Neuronal stem cell (in vitro differentiated cells): ENCODE results near the gene COMMD10.

Experiments used
- DNase-seq: peaks from one replicate; pipeline ENCODE4 v3.0.0-alpha.2; 2013; ENCODE audit warnings: low spot score
- H2AFZ ChIP-seq: one replicate; pipeline ENCODE4 v1.6.1; 2013; ENCODE audit warnings: mild to moderate bottlenecking, low read length, inconsistent platforms
- H2AK5ac ChIP-seq: 2 replicates; pipeline ENCODE4 v1.6.1; 2013; ENCODE audit warnings: low read depth, mild to moderate bottlenecking, inconsistent platforms, low read length, moderate library complexity, mixed read lengths
- H2BK120ac ChIP-seq: 2 replicates; pipeline ENCODE4 v1.6.1; 2013; ENCODE audit warnings: low read depth, mild to moderate bottlenecking, inconsistent platforms, low read length, moderate library complexity, mixed read lengths
- H2BK12ac ChIP-seq: one replicate; pipeline ENCODE4 v1.6.1; 2013; ENCODE audit warnings: low read length, inconsistent platforms
- H2BK15ac ChIP-seq: 2 replicates; pipeline ENCODE4 v1.6.1; 2013; ENCODE audit warnings: mild to moderate bottlenecking, low read length, inconsistent platforms, mixed read lengths
- H2BK5ac ChIP-seq: one replicate; pipeline ENCODE4 v1.6.1; 2013; ENCODE audit warnings: inconsistent platforms, mild to moderate bottlenecking, low read length, moderate library complexity
- H3K14ac ChIP-seq: one replicate; pipeline ENCODE4 v1.6.1; 2013; ENCODE audit warnings: low read length, inconsistent platforms
- H3K18ac ChIP-seq: 2 replicates; pipeline ENCODE4 v1.6.1; 2013; ENCODE audit warnings: low read length, inconsistent platforms
- H3K23ac ChIP-seq: 2 replicates; pipeline ENCODE4 v1.6.1; 2013; ENCODE audit warnings: low read depth, mild to moderate bottlenecking, mixed read lengths, low read length, inconsistent platforms; ENCODE audit not compliant: poor library complexity
- H3K27ac ChIP-seq: replicated peaks from 3 replicates; pipeline ENCODE4 v1.5.1; 2013; ENCODE audit warnings: low read length, inconsistent platforms
- H3K27me3 ChIP-seq, 3 experiments: 2 replicates each; pipeline ENCODE4 v1.6.1; 2013; ENCODE audit warnings: low read length in 3 of 3, mild to moderate bottlenecking in 2 of 3, inconsistent platforms in 1 of 3, low read depth in 1 of 3, mixed read lengths in 1 of 3, moderate library complexity in 1 of 3; ENCODE audit not compliant: control insufficient read depth in 3 of 3, insufficient read depth in 3 of 3
- H3K36me3 ChIP-seq, 2 donors: replicated peaks in 1 of 2; 2 replicates each; pipeline ENCODE4 v1.6.1; 2013; ENCODE audit warnings: low read length in 2 of 2; ENCODE audit not compliant: control insufficient read depth in 2 of 2, insufficient read depth in 2 of 2
- H3K4ac ChIP-seq: 2 replicates; pipeline ENCODE4 v1.6.1; 2013; ENCODE audit warnings: inconsistent platforms, mild to moderate bottlenecking, low read length, moderate library complexity
- H3K4me1 ChIP-seq, 2 donors: 1 replicate in 1 of 2; 2 replicates in 1 of 2; pipeline ENCODE4 v1.6.1; 2013; ENCODE audit warnings: low read length in 2 of 2, low read depth in 1 of 2; ENCODE audit not compliant: control insufficient read depth in 2 of 2, insufficient read depth in 1 of 2
- H3K4me2 ChIP-seq: one replicate; pipeline ENCODE4 v1.6.1; 2013; ENCODE audit warnings: mild to moderate bottlenecking, low read length, inconsistent platforms; ENCODE audit not compliant: insufficient read depth, poor library complexity, severe bottlenecking
- H3K4me3 ChIP-seq, 2 donors: 2 replicates each; pipeline ENCODE4 v1.5.1; 2013; ENCODE audit warnings: low read length in 2 of 2, mild to moderate bottlenecking in 2 of 2, inconsistent platforms in 1 of 2, moderate library complexity in 1 of 2
- H3K79me1 ChIP-seq: one replicate; pipeline ENCODE4 v1.6.1; 2013; ENCODE audit warnings: low read depth, mild to moderate bottlenecking, inconsistent platforms, low read length, moderate library complexity
- H3K9ac ChIP-seq: one replicate; pipeline ENCODE4 v1.6.1; 2013; ENCODE audit warnings: mild to moderate bottlenecking, low read depth, low read length, inconsistent platforms; ENCODE audit not compliant: poor library complexity
- H3K9me3 ChIP-seq, 2 donors: replicated peaks in 1 of 2; 2 replicates each; pipeline versions ENCODE3 to v1.6.1; 2013; ENCODE audit warnings: low read length in 2 of 2, mild to moderate bottlenecking in 2 of 2, inconsistent platforms in 1 of 2, low read depth in 1 of 2, mixed read lengths in 1 of 2, moderate library complexity in 1 of 2; ENCODE audit not compliant: control insufficient read depth in 2 of 2, insufficient read depth in 1 of 2
- H4K8ac ChIP-seq: one replicate; pipeline ENCODE4 v1.6.1; 2013; ENCODE audit warnings: low read depth, mild to moderate bottlenecking, inconsistent platforms, low read length, moderate library complexity
- H4K91ac ChIP-seq: one replicate; pipeline ENCODE4 v1.6.1; 2013; ENCODE audit warnings: low read length, low read depth, mild to moderate bottlenecking, inconsistent platforms; ENCODE audit not compliant: poor library complexity
- WGBS, 2 donors: extraction: QIAGEN DNeasy Blood & Tissue Kit; methylation state at CpG; one replicate each; pipeline ENCODE4 v1.1.7; 2013; ENCODE audit warnings: missing lambda C conversion rate in 2 of 2, mixed read lengths in 1 of 2; ENCODE audit not compliant: insufficient read length in 2 of 2, insufficient replicate concordance in 1 of 2; ENCODE audit errors: extremely low coverage in 2 of 2; 5-methylcytosine and 5-hydroxymethylcytosine counted together

Gene COMMD10

GRCh38 chr5:116281309-116281708 is 196.5 kb downstream of the COMMD10 start:
- no peak overlapping the region for H3K18ac ChIP-seq
- no peak overlapping the region for H3K4me2 ChIP-seq
- no peak overlapping the region for H3K23ac ChIP-seq
- WGBS, 2 donors, result no CpG with 5 or more reads among the region's 1 CpG
- no peak overlapping the region for H4K8ac ChIP-seq
- no peak overlapping the region for H2BK12ac ChIP-seq
- no peak overlapping the region for H2BK5ac ChIP-seq
- H2BK120ac ChIP-seq, result no peak overlapping the region
- H2AFZ ChIP-seq, result no peak overlapping the region
- no peak overlapping the region for H3K14ac ChIP-seq
- no peaks in the 10 kb centered on the region for H3K27me3 ChIP-seq
- H3K36me3 ChIP-seq, result no peaks in the 10 kb centered on the region
- H3K4ac ChIP-seq, result no peak overlapping the region
- H2BK15ac ChIP-seq, result no peak overlapping the region
- peaks cover 0 to 8% of the 10 kb centered on the region in 2 donors for H3K9me3 ChIP-seq
- H3K79me1 ChIP-seq, result no peaks in the 10 kb centered on the region
- H3K27ac ChIP-seq, result no peak overlapping the region
- no peaks in the 10 kb centered on the region for H3K4me1 ChIP-seq
- H2AK5ac ChIP-seq, result no peak overlapping the region
- H3K4me3 ChIP-seq, result no peak overlapping the region
- H3K9ac ChIP-seq, result no peak overlapping the region
- DNase-seq, result no peak
- H4K91ac ChIP-seq, result no peak overlapping the region

GRCh38 chr5:116288524-116288923 is 203.7 kb downstream of the COMMD10 start:
- Histone ChIP-seq H3K79me1 (no peaks in the 10 kb centered on the region), H2AFZ (no peak overlapping the region), H2BK15ac (no peak overlapping the region), H3K23ac (no peak overlapping the region), H2AK5ac (no peak overlapping the region), H3K14ac (no peak overlapping the region), H3K36me3 (no peaks in the 10 kb centered on the region), H3K4ac (no peak overlapping the region), H3K9ac (no peak overlapping the region), H3K27ac (no peak overlapping the region), H3K4me3 (no peak overlapping the region), H3K9me3 (peaks cover 0 to 6% of the 10 kb centered on the region in 2 donors), H4K8ac (no peak overlapping the region), H3K4me1 (no peaks in the 10 kb centered on the region), H3K18ac (no peak overlapping the region), H3K4me2 (no peak overlapping the region), H4K91ac (no peak overlapping the region), H2BK5ac (no peak overlapping the region), H2BK120ac (no peak overlapping the region), H3K27me3 (no peaks in the 10 kb centered on the region), H2BK12ac (no peak overlapping the region)
- WGBS, 2 donors, result no CpG with 5 or more reads among the region's 2 CpGs
- DNase-seq, result no peak

- Histone ChIP-seq H3K36me3 (no peaks in the 10 kb centered on the region), H3K4me3 (no peak overlapping the region), H3K27me3 (no peaks in the 10 kb centered on the region), H4K8ac (no peak overlapping the region), H3K9me3 (peaks cover 0 to 6% of the 10 kb centered on the region in 2 donors), H2AK5ac (no peak overlapping the region), H3K27ac (no peak overlapping the region), H3K9ac (no peak overlapping the region), H3K4me1 (no peaks in the 10 kb centered on the region), H3K4me2 (no peak overlapping the region), H3K4ac (no peak overlapping the region), H3K14ac (no peak overlapping the region), H2BK5ac (no peak overlapping the region), H2AFZ (no peak overlapping the region), H4K91ac (no peak overlapping the region), H2BK15ac (no peak overlapping the region), H3K79me1 (no peaks in the 10 kb centered on the region), H2BK120ac (no peak overlapping the region), H3K23ac (no peak overlapping the region), H3K18ac (no peak overlapping the region), H2BK12ac (no peak overlapping the region)
- DNase-seq, result no peak
- no CpG with 5 or more reads among the region's 3 CpGs for WGBS, 2 donors
Measured at GRCh38 chr5:116289276-116289675, 204.5 kb downstream of the COMMD10 start.

- H2BK15ac ChIP-seq, result no peak overlapping the region
- no CpG with 5 or more reads among the region's 1 CpG for WGBS, 2 donors
- no peak for DNase-seq
Measured at GRCh38 chr5:116291271-116291670, 206.4 kb downstream of the COMMD10 start.

More at GRCh38 chr5:116291271-116291670, 206.4 kb downstream of the COMMD10 start:
- Histone ChIP-seq H2BK5ac (no peak overlapping the region), H3K4me1 (no peaks in the 10 kb centered on the region), H2AK5ac (no peak overlapping the region), H3K23ac (no peak overlapping the region), H3K9ac (no peak overlapping the region), H3K9me3 (peaks cover 0 to 6% of the 10 kb centered on the region in 2 donors), H3K27me3 (no peaks in the 10 kb centered on the region), H3K18ac (no peak overlapping the region), H3K14ac (no peak overlapping the region), H2BK120ac (no peak overlapping the region), H4K8ac (no peak overlapping the region), H2BK12ac (no peak overlapping the region), H3K4ac (no peak overlapping the region), H3K4me3 (no peak overlapping the region), H3K36me3 (no peaks in the 10 kb centered on the region), H3K27ac (no peak overlapping the region), H2AFZ (no peak overlapping the region), H3K79me1 (no peaks in the 10 kb centered on the region), H3K4me2 (no peak overlapping the region), H4K91ac (no peak overlapping the region)
